Suppressor macrophage (primary cell): Measurements from ENCODE around the gene TMEM59.
"Not testable (repeated sequence)": the region's sequence is repeated elsewhere in the genome, so short reads cannot be mapped to it uniquely, and the experiment has no call there.

Experiments
- DNase-seq, 4 experiments: peaks; one replicate each; pipeline ENCODE4 v3.0.0-alpha.2; 2020 to 2022
- total RNA-seq, 17 experiments: gene quantifications; one replicate each; lab custom pipeline; 2026; ENCODE audit warnings: mixed read lengths in 6 of 17, inconsistent platforms in 3 of 17; lab: John Stamatoyannopoulos, UW

Gene TMEM59
- total RNA-seq = 124 to 216 (median 179) reads per million in 17 experiments

GRCh38 chr1:54052934-54053744 lies at the start of gene TMEM59, which contains the start of gene TCEANC2:
TSS of gene TMEM59 (minus strand) at chr1:54053204. CDS start at chr1:54053188, 16 bp downstream.
TSS of gene TCEANC2 (plus strand) at chr1:54053608. CDS start at chr1:54054423, 815 bp downstream.
- DNase-seq = peak; percentile 99 to 100 (median 99)

- no peak for DNase-seq
These were observed 47.5 kb upstream of the TMEM59 start for GRCh38 chr1:54100500-54100899.

DNA sequence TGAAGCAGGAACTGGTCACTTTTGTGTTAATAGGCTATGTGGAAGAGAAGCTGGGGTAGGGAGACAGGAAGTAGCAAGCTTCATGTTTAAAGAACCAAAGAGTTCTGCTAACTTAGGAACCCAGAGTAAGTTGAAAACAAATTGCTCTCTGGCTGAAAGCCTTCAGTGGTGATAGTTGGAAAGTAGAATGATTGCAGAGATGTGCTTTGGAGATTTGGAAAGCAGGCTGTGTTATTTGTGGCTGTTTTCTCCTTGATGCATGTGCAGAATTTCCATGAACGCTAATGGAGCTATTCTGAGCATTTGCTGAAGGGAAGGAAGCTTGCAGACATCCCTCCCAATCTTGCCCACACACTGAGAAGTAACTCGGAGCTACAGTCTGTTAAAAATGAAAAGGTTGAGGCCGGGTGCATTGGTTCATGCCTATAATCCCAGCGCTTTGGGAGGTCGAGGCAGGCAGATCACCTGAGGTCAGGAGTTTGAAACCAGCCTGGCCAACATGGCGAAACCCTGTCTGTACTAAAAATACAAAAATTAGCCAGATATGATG lies 46.1 kb upstream of the TMEM59 start:
- DNase-seq = peak in 3 of 4 experiments; percentile 26 to 47 (median 28)

- DNase-seq = peak; percentile 37 to 64 (median 54)
These were observed 43.9 kb upstream of the TMEM59 start for GRCh38 chr1:54096877-54097240.

- DNase-seq = peak; percentile 9 to 14 (median 12)
These were observed 43.3 kb upstream of the TMEM59 start for GRCh38 chr1:54096227-54096876.

DNA sequence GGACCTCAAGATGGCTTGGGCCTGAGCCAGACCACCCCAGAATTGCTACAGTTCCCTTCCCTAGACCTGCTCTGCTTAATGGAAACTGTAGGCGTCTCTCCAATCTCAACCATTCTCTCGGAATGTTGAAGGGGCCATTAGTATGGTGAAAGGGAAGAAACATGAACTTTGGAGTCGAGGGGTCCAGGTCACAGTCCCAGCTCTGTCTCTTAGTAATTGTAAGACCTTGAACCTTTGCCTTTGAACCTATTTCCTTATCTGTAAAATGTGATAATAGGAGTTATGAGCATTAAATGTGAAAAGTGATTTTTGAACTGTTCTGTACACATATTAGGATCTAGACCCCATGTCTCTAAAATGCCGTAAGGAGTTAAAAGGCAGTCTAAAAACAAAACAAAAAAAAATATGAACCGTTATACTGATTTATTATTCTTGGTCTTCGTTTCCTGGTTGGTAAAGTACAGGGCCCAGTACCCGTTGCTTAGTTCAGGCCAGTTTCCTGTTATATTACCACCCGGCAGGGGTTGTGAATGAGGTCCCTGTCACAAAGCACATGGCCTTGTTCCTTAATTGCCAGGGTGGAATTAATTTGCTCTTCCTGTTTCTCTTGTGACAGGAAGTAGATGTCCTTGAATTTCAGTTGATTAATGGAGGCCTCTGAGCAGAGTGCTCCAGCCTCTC lies 42.7 kb upstream of the TMEM59 start:
- peak; percentile 76 to 92 (median 84) for DNase-seq

DNA sequence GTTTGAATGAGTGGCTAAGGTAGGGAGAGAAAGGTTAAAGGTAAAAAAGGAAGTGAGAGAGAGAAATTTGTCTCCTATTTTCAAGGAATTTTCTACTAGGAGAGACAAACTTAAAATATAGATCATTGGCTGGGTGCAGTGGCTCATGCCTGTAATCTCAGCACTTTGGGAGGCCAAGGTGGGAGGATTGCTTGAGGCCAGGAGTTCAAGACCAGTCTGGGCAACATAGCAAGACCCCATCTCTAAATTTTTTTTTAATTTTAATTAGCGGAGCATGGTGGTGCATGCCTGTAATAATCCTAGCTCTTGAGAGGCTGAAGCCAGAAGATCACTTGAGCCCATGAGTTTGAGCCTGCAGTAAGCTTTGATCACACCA lies 41.7 kb upstream of the TMEM59 start:
- not testable (repeated sequence) for DNase-seq

DNA sequence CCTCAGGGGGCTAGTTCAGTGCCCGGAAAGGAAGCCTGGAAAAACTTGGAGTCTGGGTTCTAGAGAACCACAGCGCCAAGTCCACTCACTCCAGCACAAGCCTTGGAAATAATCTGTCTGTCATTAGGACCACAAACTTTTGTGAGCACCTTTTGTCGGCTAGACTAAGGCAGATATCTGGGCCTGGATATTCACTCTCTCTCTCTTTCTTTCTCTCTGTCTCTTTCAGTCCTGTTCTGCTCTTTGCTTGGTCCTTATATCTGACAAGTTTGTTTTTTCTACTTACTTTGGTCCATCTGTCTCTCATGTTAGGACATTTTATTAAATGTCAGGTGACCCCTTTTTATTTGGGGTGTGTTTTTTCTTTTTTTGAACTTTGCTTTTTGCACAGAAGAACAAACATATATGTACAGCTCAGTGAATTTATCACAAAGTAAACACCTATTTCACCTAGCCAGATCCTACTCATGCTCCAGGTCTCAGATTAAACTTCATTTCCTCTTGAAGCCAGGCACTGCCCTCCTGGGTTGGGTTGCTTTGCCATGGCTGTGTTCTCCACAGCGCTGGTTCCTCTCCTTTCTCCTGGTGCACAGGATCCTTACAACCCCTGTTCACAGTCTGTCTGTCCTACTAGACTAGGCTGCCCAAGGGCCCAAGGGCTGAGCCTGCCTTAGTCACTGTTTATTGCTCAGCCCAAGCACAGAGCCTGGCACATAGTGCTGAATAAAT lies 41.2 kb upstream of the TMEM59 start:
- no peak for DNase-seq

GRCh38 chr1:54091666-54092065 lies 38.7 kb upstream of the TMEM59 start:
- peak; percentile 4 to 62 (median 31) for DNase-seq

GRCh38 chr1:54088385-54088784 lies 35.4 kb upstream of the TMEM59 start:
- no peak for DNase-seq

DNA sequence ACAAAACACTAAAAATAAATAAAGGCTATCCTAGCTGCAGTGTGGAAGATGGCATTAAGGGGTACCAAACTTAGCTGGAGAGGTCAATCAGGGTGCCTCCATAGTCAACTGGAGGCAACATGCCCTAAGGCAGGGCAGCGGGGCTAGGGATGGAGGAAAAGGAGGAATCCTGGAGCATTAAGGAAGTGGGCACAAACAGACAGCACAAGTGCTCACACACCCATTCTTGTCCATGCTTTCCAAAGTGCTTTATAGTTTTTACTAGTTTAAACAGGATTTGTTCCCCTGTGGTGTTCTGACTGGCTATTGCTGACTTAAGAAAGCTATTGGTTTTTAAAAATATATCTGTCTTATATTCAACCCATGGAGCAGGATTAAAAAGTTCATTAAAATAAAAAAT lies 33.8 kb upstream of the TMEM59 start:
- DNase-seq = no peak

GRCh38 chr1:54084794-54085193 lies 31.8 kb upstream of the TMEM59 start:
- DNase-seq = no peak

- peak; percentile 80 to 84 (median 82) for DNase-seq
These were observed 28.6 kb upstream of the TMEM59 start for GRCh38 chr1:54081306-54082270.

DNA sequence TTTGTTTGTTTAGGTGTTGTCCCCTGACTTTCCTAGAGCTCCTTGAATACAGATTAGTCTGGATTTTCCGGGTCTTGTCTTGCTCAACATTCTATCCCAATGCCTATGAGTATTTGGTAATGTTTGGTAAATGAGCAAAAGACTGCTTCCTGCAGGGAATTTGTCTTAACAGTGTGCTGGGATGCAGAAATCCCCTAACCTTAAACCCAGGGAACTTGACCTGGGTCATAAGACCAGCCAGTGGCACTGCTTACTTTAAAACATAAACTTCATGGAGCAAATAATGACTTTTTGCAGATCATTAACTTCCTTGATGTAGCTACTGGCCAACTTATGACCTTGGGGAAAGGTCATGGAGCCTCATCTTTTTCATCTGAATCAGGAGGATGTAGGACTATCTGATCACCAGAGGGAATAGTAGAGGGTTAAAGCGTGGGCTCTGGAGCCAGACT lies 27.6 kb upstream of the TMEM59 start:
- DNase-seq = no peak

DNA sequence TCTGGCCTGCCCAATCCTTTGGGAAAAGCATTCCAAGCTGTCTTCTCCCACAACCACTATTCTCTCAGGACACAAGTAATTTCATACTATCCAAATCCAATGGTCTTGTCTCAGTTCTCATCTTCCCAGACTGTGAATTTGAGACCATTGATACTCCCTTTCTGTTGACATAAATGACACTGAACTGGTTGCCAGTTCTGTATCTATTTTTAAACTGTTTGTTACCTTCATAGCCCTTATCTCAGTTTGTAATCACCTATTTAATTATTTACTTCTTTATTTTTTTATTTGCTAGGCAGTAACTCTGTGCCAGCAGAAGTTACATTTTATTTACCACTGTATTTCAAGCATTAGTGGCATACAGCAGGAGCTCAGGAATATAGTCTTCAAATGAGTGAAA lies 24.4 kb upstream of the TMEM59 start:
- DNase-seq = no peak

- peak in 3 of 4 experiments; percentile 21 to 78 (median 69) for DNase-seq
These were observed 17.3 kb upstream of the TMEM59 start for GRCh38 chr1:54070171-54070837.

DNA sequence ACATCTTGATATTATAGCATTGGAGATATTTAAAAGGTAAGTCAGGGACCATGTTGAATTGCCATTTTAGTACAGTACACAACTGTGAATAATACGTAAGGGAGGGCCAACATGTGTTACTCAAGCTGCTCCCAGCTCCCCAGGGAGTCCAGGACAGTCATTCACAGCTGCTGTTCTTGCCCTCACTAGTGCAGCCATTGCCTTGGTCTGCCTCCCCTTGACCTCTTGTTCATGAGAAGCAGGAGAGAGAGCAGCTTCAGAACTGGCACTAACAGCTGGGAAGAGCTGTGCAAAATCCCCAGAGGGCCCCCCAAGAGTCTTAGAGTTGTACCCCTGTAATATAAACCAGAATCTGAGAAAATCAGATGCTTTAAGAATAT lies 16.8 kb upstream of the TMEM59 start:
- DNase-seq = no peak

DNA sequence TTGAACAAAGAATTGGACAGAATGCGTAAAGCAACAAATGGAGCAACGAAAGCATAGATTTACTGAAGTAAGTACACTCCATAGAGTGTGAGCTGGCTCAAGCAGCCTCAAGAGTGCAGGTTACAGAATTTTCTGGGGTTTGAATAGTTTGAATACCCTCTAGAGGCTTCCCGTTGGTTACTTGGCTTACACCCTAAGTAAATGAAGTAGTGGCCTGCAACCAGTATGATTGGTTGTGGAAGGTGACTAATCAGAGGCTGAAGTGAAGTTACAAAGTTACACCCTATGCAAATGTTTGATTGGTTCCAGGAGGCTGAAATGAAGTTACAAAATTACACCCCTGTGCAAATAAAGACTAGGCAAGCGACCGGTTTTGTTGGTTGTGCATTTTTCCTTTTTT lies 11.3 kb upstream of the TMEM59 start:
- DNase-seq = no peak

DNA sequence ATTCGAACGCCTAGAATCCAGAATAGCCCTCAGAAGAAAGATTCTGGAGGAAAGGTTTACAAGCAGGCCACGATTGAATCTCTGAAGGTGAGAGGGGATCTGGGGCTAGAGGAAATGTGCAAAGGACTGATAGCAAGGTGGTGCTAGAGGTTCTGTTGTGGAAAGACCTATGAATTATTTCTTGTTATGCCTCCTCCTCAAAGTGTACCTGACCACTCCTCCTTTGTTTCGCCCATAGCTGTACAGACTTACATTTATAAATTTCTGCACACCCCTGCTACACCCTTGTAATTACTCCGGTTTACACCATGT lies 1.4 kb upstream of the TMEM59 start:
- no peak for DNase-seq

DNA sequence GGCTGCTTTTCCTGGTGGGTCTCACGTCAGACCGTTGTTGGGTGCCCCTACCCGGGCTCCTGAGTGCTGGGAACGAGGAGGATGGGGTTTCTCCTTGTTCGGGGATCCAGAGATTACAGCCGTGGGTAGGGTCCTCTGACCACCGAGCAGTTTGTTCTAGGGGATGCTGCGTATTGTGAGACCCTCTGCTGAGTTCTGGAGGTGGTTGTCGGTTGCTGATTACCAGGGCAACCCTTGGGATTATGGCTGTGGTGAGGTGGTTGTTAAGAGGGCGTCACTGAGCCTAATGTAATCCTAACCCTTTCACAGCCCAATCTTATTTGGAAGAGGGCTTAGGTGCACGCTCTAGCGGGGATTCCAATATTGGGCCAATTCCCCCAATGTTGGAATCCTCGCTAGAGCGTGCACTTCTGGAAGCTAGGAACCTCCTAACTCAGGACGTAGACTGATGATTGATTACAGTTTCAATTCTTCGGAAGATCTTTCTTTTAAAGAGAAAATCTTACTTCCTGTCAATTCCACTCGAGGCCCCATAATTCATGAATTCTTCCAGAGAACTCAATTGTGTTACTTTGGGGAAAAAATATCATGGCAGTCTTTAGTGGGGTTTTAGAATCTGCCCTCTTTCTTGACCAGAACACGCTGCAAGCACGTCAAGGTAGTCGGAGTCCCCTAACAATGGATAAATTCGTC lies 887 bp upstream of the TMEM59 start:
- DNase-seq = peak; percentile 14 to 37 (median 32)
